Activated CD4-positive, alpha-beta T cell treated with anti-CD3 and anti-CD28 coated beads for 36 hours (primary cell): ENCODE results near the gene CMIP. TPM values are rescaled to one million over a fixed set of nuclear protein-coding genes. Genes with fewer than 3 reads are reported as not detected.
A peak's percentile ranks its signal among the peaks of the same experiment; 100 is the strongest.
"Not testable (repeated sequence)": the region's sequence is repeated elsewhere in the genome, so short reads cannot be mapped to it uniquely, and the experiment has no call there.

Experiments
- ATAC-seq: fragments of 200-7000 bp; cut with Tn5 transposase; one replicate; pipeline ENCODE4 v1.10.0; 2021; ENCODE audit warnings: mild to moderate bottlenecking, moderate library complexity
- CTCF ChIA-PET: fragments of 350-600 bp; sonication (Branson Sonifier 250); formaldehyde crosslinking; loops from one replicate; lab custom pipeline; 2021; ENCODE audit warnings: antibody characterized with exemption; lab: Charles Lee
- POLR2A ChIA-PET: fragments of 350-600 bp; sonication (Branson Sonifier 250); formaldehyde crosslinking; loops from one replicate; lab custom pipeline; 2021; ENCODE audit warnings: antibody characterized with exemption, inconsistent platforms; lab: Charles Lee
- DNase-seq: peaks from one replicate; pipeline ENCODE4 v3.0.0-alpha.2; 2020
- H3K27ac Mint-ChIP-seq: one replicate; pipeline ENCODE4 v1.8.0; 2021; ENCODE audit warnings: mixed read lengths
- H3K27me3 Mint-ChIP-seq: one replicate; pipeline ENCODE4 v1.8.0; 2021; ENCODE audit warnings: mixed read lengths
- H3K36me3 Mint-ChIP-seq: one replicate; pipeline ENCODE4 v1.8.0; 2021; ENCODE audit warnings: low read depth, mixed read lengths
- H3K4me1 Mint-ChIP-seq: one replicate; pipeline ENCODE4 v1.8.0; 2021; ENCODE audit warnings: mixed read lengths
- H3K4me3 Mint-ChIP-seq: one replicate; pipeline ENCODE4 v1.8.0; 2021; ENCODE audit warnings: mild to moderate bottlenecking, moderate library complexity, mixed read lengths
- H3K9me3 Mint-ChIP-seq: one replicate; pipeline ENCODE4 v1.8.0; 2021; ENCODE audit warnings: low read depth, mixed read lengths
- intact Hi-C, 2 experiments: fragments of 100-400 bp; cut with DNase I in 1 of 2; cut with micrococcal nuclease in 1 of 2; formaldehyde crosslinking; loops; one replicate each; pipeline versions ENCODE4 v1.14.2 to v1.15.1; 2022 to 2024; cut with DNase I, micrococcal nuclease
- total RNA-seq, 2 experiments: library from RNA; stranded (reverse); gene quantifications; one replicate each; pipeline ENCODE4 v1.2.3, GENCODE V29; 2021

Gene CMIP
- total RNA-seq, 2 experiments from 2014 or later = 39.1 to 40.3 TPM

- ChIA-PET POLR2A (no interaction called here), CTCF (interaction anchor here (0.6 to 1.4 kb wide), 2 partner anchors 174 to 191 kb away, joined by 3 read pairs; no protein-coding TSS in a partner anchor)
- DNase-seq (peak; percentile 25), ATAC-seq (no peak)
- Mint-ChIP-seq H3K9me3 (no peaks in the 10 kb centered on the region), H3K27ac (no peak overlapping the region), H3K36me3 (no peaks in the 10 kb centered on the region), H3K4me3 (no peak overlapping the region), H3K27me3 (no peaks in the 10 kb centered on the region), H3K4me1 (peaks cover 56% of the 10 kb centered on the region)
- intact Hi-C loops = no loop called here
Observed at GRCh38 chr16:81523387-81524115, 78.9 kb downstream of the CMIP start.

GRCh38 chr16:81524382-81524781, 79.8 kb downstream of the CMIP start:
- Mint-ChIP-seq H3K4me1 (peaks cover 60% of the 10 kb centered on the region), H3K4me3 (no peak overlapping the region), H3K9me3 (no peaks in the 10 kb centered on the region), H3K27ac (no peak overlapping the region), H3K27me3 (no peaks in the 10 kb centered on the region), H3K36me3 (no peaks in the 10 kb centered on the region)
- DNase-seq = peak; percentile 29
- intact Hi-C loops = no loop called here
- CTCF ChIA-PET = interaction anchor here (0.5 to 1.4 kb wide), 3 partner anchors 45 to 190 kb away, joined by 3 to 4 read pairs (median 3); no protein-coding TSS in a partner anchor
- ATAC-seq = peak; percentile 43
- POLR2A ChIA-PET = no interaction called here

- ATAC-seq, POLR2A ChIA-PET, CTCF ChIA-PET, DNase-seq, H3K9me3 Mint-ChIP-seq, H3K27me3 Mint-ChIP-seq, H3K36me3 Mint-ChIP-seq, intact Hi-C loops, H3K4me3 Mint-ChIP-seq, H3K27ac Mint-ChIP-seq: not testable (repeated sequence)
- peaks cover 57% of the 10 kb centered on the region for H3K4me1 Mint-ChIP-seq
Observed at GRCh38 chr16:81524885-81525284, 80.3 kb downstream of the CMIP start.

- Mint-ChIP-seq H3K4me1 (peaks cover 44% of the 10 kb centered on the region), H3K27ac (no peak overlapping the region), H3K4me3 (no peak overlapping the region), H3K27me3 (no peaks in the 10 kb centered on the region), H3K36me3 (no peaks in the 10 kb centered on the region), H3K9me3 (no peaks in the 10 kb centered on the region)
- intact Hi-C loops = no loop called here
- no peak for DNase-seq
- CTCF ChIA-PET = interaction anchor here (0.6 kb wide), 1 partner anchor 29 kb away, joined by 3 read pairs; no protein-coding TSS in a partner anchor
- ATAC-seq = no peak
- POLR2A ChIA-PET = interaction anchor here (0.7 kb wide), 1 partner anchor 305 kb away, joined by 4 read pairs; no protein-coding TSS in a partner anchor
Observed at GRCh38 chr16:81526199-81526598, 81.6 kb downstream of the CMIP start.

- ATAC-seq = no peak
- Mint-ChIP-seq H3K27ac (peak overlapping the region; percentile 48), H3K27me3 (no peaks in the 10 kb centered on the region), H3K36me3 (no peaks in the 10 kb centered on the region), H3K4me3 (no peak overlapping the region), H3K9me3 (no peaks in the 10 kb centered on the region), H3K4me1 (peaks cover 37% of the 10 kb centered on the region)
- no peak for DNase-seq
- ChIA-PET CTCF (no interaction called here), POLR2A (no interaction called here)
- intact Hi-C loops = no loop called here
Observed at GRCh38 chr16:81526935-81527334, 82.3 kb downstream of the CMIP start.

GRCh38 chr16:81527477-81528178, 83.0 kb downstream of the CMIP start:
- ChIA-PET POLR2A (interaction anchor here (0.6 kb wide), 1 partner anchor 97 kb away, joined by 3 read pairs; no protein-coding TSS in a partner anchor), CTCF (no interaction called here)
- no peaks in the 10 kb centered on the region for H3K36me3 Mint-ChIP-seq
- H3K4me3 Mint-ChIP-seq = no peak overlapping the region
- H3K4me1 Mint-ChIP-seq = peaks cover 34% of the 10 kb centered on the region
- no peaks in the 10 kb centered on the region for H3K9me3 Mint-ChIP-seq
- H3K27me3 Mint-ChIP-seq = no peaks in the 10 kb centered on the region
- no peak overlapping the region for H3K27ac Mint-ChIP-seq
- intact Hi-C loops = no loop called here
- DNase-seq (no peak), ATAC-seq (no peak)

- ATAC-seq (no peak), DNase-seq (no peak)
- H3K36me3 Mint-ChIP-seq = no peaks in the 10 kb centered on the region
- no peaks in the 10 kb centered on the region for H3K27me3 Mint-ChIP-seq
- H3K4me1 Mint-ChIP-seq = peaks cover 31% of the 10 kb centered on the region
- ChIA-PET CTCF (no interaction called here), POLR2A (interaction anchor here (0.6 kb wide), 1 partner anchor 56 kb away, joined by 3 read pairs; no protein-coding TSS in a partner anchor)
- H3K4me3 Mint-ChIP-seq = no peak overlapping the region
- no peak overlapping the region for H3K27ac Mint-ChIP-seq
- no peaks in the 10 kb centered on the region for H3K9me3 Mint-ChIP-seq
- intact Hi-C loops = no loop called here
Observed at GRCh38 chr16:81528256-81528655, 83.6 kb downstream of the CMIP start.

- no peaks in the 10 kb centered on the region for H3K36me3 Mint-ChIP-seq
- POLR2A ChIA-PET = no interaction called here
- peaks cover 25% of the 10 kb centered on the region for H3K4me1 Mint-ChIP-seq
- H3K27me3 Mint-ChIP-seq = no peaks in the 10 kb centered on the region
- no peak overlapping the region for H3K27ac Mint-ChIP-seq
- no peaks in the 10 kb centered on the region for H3K9me3 Mint-ChIP-seq
- CTCF ChIA-PET = no interaction called here
- no peak overlapping the region for H3K4me3 Mint-ChIP-seq
- no peak for DNase-seq
- no peak for ATAC-seq
- intact Hi-C loops = no loop called here
Observed at GRCh38 chr16:81530296-81530721, 85.7 kb downstream of the CMIP start.

GRCh38 chr16:81530814-81531213, 86.2 kb downstream of the CMIP start:
- intact Hi-C loops = no loop called here
- POLR2A ChIA-PET = no interaction called here
- no peaks in the 10 kb centered on the region for H3K9me3 Mint-ChIP-seq
- DNase-seq = no peak
- no peak for ATAC-seq
- no peak overlapping the region for H3K27ac Mint-ChIP-seq
- H3K4me3 Mint-ChIP-seq = no peak overlapping the region
- H3K36me3 Mint-ChIP-seq = no peaks in the 10 kb centered on the region
- no peaks in the 10 kb centered on the region for H3K27me3 Mint-ChIP-seq
- peaks cover 23% of the 10 kb centered on the region for H3K4me1 Mint-ChIP-seq
- CTCF ChIA-PET = no interaction called here

GRCh38 chr16:81531419-81531821, 86.8 kb downstream of the CMIP start:
- Mint-ChIP-seq H3K4me3 (no peak overlapping the region), H3K27ac (no peak overlapping the region), H3K4me1 (peaks cover 17% of the 10 kb centered on the region), H3K36me3 (peaks cover 3% of the 10 kb centered on the region), H3K27me3 (no peaks in the 10 kb centered on the region), H3K9me3 (no peaks in the 10 kb centered on the region)
- CTCF ChIA-PET = no interaction called here
- DNase-seq = no peak
- ATAC-seq = no peak
- intact Hi-C loops = no loop called here
- POLR2A ChIA-PET = no interaction called here

GRCh38 chr16:81532491-81533174, 88.0 kb downstream of the CMIP start:
- no peak overlapping the region for H3K4me3 Mint-ChIP-seq
- peaks cover 3% of the 10 kb centered on the region for H3K36me3 Mint-ChIP-seq
- no peaks in the 10 kb centered on the region for H3K27me3 Mint-ChIP-seq
- no peak overlapping the region for H3K27ac Mint-ChIP-seq
- ATAC-seq (no peak), DNase-seq (no peak)
- intact Hi-C loops = no loop called here
- ChIA-PET CTCF (interaction anchor here (1.1 kb wide), 1 partner anchor 22 kb away, joined by 3 read pairs; no protein-coding TSS in a partner anchor), POLR2A (no interaction called here)
- H3K9me3 Mint-ChIP-seq = no peaks in the 10 kb centered on the region
- peaks cover 11% of the 10 kb centered on the region for H3K4me1 Mint-ChIP-seq
